GM12878 (cell line): Measurements from ENCODE around the gene CYB561A3. TPM values are rescaled to one million over a fixed set of nuclear protein-coding genes. Genes with fewer than 3 reads are reported as not detected.

Experiments used
- BCL11A ChIP-seq: IDR thresholded peaks from 2 replicates; pipeline ENCODE4 v1.6.1; 2011; ENCODE audit warnings: low read depth, low read length
- NR2C2 ChIP-seq: IDR thresholded peaks from 2 replicates; pipeline ENCODE4 v1.6.1; 2011; ENCODE audit warnings: borderline replicate concordance, low read depth; ENCODE audit not compliant: control insufficient read depth, insufficient read length
- PAX8 ChIP-seq: fragments of 450-650 bp; IDR thresholded peaks from 2 replicates; pipeline ENCODE4 v1.6.1; 2017; ENCODE audit warnings: mild to moderate bottlenecking, moderate library complexity
- POLR2AphosphoS2 ChIP-seq: IDR thresholded peaks from 2 replicates; pipeline ENCODE4 v1.6.1; 2011; ENCODE audit warnings: low read depth, mild to moderate bottlenecking, low read length, improper control_type of control experiment, moderate library complexity
- ZBTB11 ChIP-seq: fragments of 450-650 bp; formaldehyde crosslinking; IDR thresholded peaks from 2 replicates; pipeline ENCODE4 v1.5.0; 2022; ENCODE audit warnings: mild to moderate bottlenecking, missing genetic modification characterization
- ZNF24 ChIP-seq: fragments of 450-650 bp; IDR thresholded peaks from 2 replicates; pipeline ENCODE4 v1.6.1; 2017; ENCODE audit warnings: antibody characterized with exemption, mild to moderate bottlenecking
- polyA plus RNA-seq, 11 experiments: library from polyadenylated mRNA; depleted of rRNA in 4 of 11; unstranded in 6 of 11; stranded (reverse) in 5 of 11; fragments of >200 nt; fragmentation: Nextera tagmentation in 4 of 11; fragmentation: Illumina TruSeq in 1 of 11; extraction: Ambion mirVana in 4 of 11; extraction: Trizol in 1 of 11; gene quantifications; 1 replicate in 1 of 11; 2 replicates in 10 of 11; pipeline versions ENCODE4 v1.2.1 to v1.2.3, GENCODE V29; 2011 to 2016; ENCODE audit warnings: inconsistent platforms in 2 of 11, missing spikeins in 2 of 11, low read depth in 1 of 11
- total RNA-seq, 4 experiments: library from RNA; depleted of rRNA in 3 of 4; stranded (reverse); fragments of >200 nt in 3 of 4; fragmentation: Illumina TruSeq in 1 of 4; extraction: Trizol in 1 of 4; gene quantifications; 2 replicates each; pipeline versions ENCODE4 v1.2.1 to v1.2.3, GENCODE V29; 2013 to 2021
- TF ChIP-seq, protein P1 (sequence below): fragments of 450-650 bp; IDR thresholded peaks from 2 replicates; pipeline ENCODE4 v1.6.1; 2017; ENCODE audit warnings: mild to moderate bottlenecking, low read depth, inconsistent platforms; ENCODE audit not compliant: poor library complexity, severe bottlenecking

The CYB561A3 gene
- total and polyA plus RNA-seq, 10 of the 15 experiments (the other 5 are each of a cell fraction or from before 2014, with no cell fraction given), result 40.1 to 169 (median 74.4) TPM

GRCh38 chr11:61337706-61338470 is 23.8 kb downstream of the CYB561A3 start (continued):
- TF ChIP-seq, protein P1, sequence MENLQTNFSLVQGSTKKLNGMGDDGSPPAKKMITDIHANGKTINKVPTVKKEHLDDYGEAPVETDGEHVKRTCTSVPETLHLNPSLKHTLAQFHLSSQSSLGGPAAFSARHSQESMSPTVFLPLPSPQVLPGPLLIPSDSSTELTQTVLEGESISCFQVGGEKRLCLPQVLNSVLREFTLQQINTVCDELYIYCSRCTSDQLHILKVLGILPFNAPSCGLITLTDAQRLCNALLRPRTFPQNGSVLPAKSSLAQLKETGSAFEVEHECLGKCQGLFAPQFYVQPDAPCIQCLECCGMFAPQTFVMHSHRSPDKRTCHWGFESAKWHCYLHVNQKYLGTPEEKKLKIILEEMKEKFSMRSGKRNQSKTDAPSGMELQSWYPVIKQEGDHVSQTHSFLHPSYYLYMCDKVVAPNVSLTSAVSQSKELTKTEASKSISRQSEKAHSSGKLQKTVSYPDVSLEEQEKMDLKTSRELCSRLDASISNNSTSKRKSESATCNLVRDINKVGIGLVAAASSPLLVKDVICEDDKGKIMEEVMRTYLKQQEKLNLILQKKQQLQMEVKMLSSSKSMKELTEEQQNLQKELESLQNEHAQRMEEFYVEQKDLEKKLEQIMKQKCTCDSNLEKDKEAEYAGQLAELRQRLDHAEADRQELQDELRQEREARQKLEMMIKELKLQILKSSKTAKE, result no peak
- TF ChIP-seq POLR2AphosphoS2 (no peak), BCL11A (no peak), NR2C2 (no peak), ZBTB11 (CRISPR knock-in tag) (no peak), ZNF24 (no peak), PAX8 (no peak)
